Liver (tissue), 3 donors: ENCODE data around the gene AIG1.

Source experiments
- SP1 ChIP-seq: IDR thresholded peaks from 2 replicates; pipeline ENCODE4 v1.6.1; 2018; ENCODE audit warnings: antibody characterized with exemption, mild to moderate bottlenecking
- TF ChIP-seq, protein P1 (sequence below): fragments of 150-350 bp; IDR thresholded peaks from 2 replicates; pipeline ENCODE4 v1.5.1; 2017; ENCODE audit warnings: improper control_type of control experiment, low read depth, low read length; ENCODE audit not compliant: missing input control
- TF ChIP-seq, protein P2 (sequence below): IDR thresholded peaks from 2 replicates; pipeline ENCODE4 v1.6.1; 2016; ENCODE audit warnings: antibody characterized with exemption
- donor health status: healthy.
- donor health status: healthy.

DNA sequence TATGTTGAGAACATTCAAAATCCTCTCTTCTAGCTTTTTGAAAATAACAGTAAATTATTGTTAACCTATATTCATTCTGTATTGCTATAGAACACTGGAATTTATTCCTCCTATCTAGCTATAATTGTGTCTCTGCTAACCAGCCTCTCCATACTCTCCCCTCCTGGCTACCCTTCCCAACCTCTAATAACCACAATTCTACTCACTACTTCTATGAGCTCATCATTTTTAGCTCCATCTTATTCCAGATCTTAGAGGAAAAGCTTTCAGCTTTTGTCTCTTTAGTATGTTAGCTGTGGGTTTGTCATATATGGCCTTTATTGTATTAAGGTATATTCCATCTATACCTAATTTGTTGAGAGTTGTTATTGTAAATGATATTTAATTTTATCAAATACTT is 108.8 kb downstream of the AIG1 start:
- TF ChIP-seq, protein P1, sequence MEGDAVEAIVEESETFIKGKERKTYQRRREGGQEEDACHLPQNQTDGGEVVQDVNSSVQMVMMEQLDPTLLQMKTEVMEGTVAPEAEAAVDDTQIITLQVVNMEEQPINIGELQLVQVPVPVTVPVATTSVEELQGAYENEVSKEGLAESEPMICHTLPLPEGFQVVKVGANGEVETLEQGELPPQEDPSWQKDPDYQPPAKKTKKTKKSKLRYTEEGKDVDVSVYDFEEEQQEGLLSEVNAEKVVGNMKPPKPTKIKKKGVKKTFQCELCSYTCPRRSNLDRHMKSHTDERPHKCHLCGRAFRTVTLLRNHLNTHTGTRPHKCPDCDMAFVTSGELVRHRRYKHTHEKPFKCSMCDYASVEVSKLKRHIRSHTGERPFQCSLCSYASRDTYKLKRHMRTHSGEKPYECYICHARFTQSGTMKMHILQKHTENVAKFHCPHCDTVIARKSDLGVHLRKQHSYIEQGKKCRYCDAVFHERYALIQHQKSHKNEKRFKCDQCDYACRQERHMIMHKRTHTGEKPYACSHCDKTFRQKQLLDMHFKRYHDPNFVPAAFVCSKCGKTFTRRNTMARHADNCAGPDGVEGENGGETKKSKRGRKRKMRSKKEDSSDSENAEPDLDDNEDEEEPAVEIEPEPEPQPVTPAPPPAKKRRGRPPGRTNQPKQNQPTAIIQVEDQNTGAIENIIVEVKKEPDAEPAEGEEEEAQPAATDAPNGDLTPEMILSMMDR, result no peak
- no peak for TF ChIP-seq SP1
- TF ChIP-seq, protein P2, sequence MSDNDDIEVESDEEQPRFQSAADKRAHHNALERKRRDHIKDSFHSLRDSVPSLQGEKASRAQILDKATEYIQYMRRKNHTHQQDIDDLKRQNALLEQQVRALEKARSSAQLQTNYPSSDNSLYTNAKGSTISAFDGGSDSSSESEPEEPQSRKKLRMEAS, result no peak
